HuH-7 (cell line): ENCODE results near the gene NELL1.

Source experiments
- DNase-seq: peaks from one replicate; pipeline ENCODE4 v3.0.0; 2011; ENCODE audit warnings: low spot score

The NELL1 gene

GRCh38 chr11:20874358-20874757, 205.0 kb downstream of the NELL1 start:
- no peak for DNase-seq

- no peak for DNase-seq
These were observed 206.5 kb downstream of the NELL1 start for GRCh38 chr11:20875889-20876288.

GRCh38 chr11:20876738-20877137, 207.4 kb downstream of the NELL1 start:
- no peak for DNase-seq

- DNase-seq = no peak
These were observed 210.7 kb downstream of the NELL1 start for GRCh38 chr11:20880094-20880493.

- DNase-seq = no peak
These were observed 212.1 kb downstream of the NELL1 start for GRCh38 chr11:20881328-20882079.

GRCh38 chr11:20887137-20887536, 217.8 kb downstream of the NELL1 start:
- DNase-seq = no peak

- DNase-seq = no peak
These were observed 224.9 kb downstream of the NELL1 start for GRCh38 chr11:20894296-20894695.

- no peak for DNase-seq
These were observed 240.8 kb downstream of the NELL1 start for GRCh38 chr11:20909995-20910726.

GRCh38 chr11:20910733-20911132, 241.3 kb downstream of the NELL1 start:
- no peak for DNase-seq

- DNase-seq = no peak
These were observed 242.9 kb downstream of the NELL1 start for GRCh38 chr11:20912065-20912821.

- DNase-seq = no peak
These were observed 243.6 kb downstream of the NELL1 start for GRCh38 chr11:20912922-20913512.

- DNase-seq = no peak
These were observed 247.9 kb downstream of the NELL1 start for GRCh38 chr11:20917306-20917705.

- DNase-seq = no peak
These were observed 257.6 kb downstream of the NELL1 start for GRCh38 chr11:20926799-20927540.

- DNase-seq = no peak
These were observed 261.6 kb downstream of the NELL1 start for GRCh38 chr11:20931029-20931428.

GRCh38 chr11:20933086-20933485, 263.7 kb downstream of the NELL1 start:
- DNase-seq = no peak

- no peak for DNase-seq
These were observed 264.6 kb downstream of the NELL1 start for GRCh38 chr11:20933958-20934357.

GRCh38 chr11:20934516-20934915, 265.1 kb downstream of the NELL1 start:
- no peak for DNase-seq

GRCh38 chr11:20937826-20938225, 268.4 kb downstream of the NELL1 start:
- no peak for DNase-seq

GRCh38 chr11:20949585-20949984, 280.2 kb downstream of the NELL1 start:
- no peak for DNase-seq

- no peak for DNase-seq
These were observed 293.2 kb downstream of the NELL1 start for GRCh38 chr11:20962581-20962980.

GRCh38 chr11:20963596-20963995, 294.2 kb downstream of the NELL1 start:
- DNase-seq = no peak

GRCh38 chr11:20964985-20965384, 295.6 kb downstream of the NELL1 start:
- DNase-seq = no peak
